Activated naive CD8-positive, alpha-beta T cell treated with anti-CD3 and anti-CD28 coated beads, Interleukin-2, amount 50 U/mL, for 24 hours (primary cell): ENCODE results near the gene PNMA8A.

Experiments used
- ATAC-seq: fragments of 150-1000 bp; cut with Tn5 transposase; one replicate; pipeline ENCODE4 v1.10.0; 2021
- DNase-seq: peaks from one replicate; pipeline ENCODE4 v3.0.0; 2021
- H3K27ac Mint-ChIP-seq: one replicate; pipeline ENCODE4 v1.8.0; 2021; ENCODE audit warnings: mild to moderate bottlenecking, mixed read lengths
- H3K27me3 Mint-ChIP-seq: one replicate; pipeline ENCODE4 v1.8.0; 2021; ENCODE audit warnings: mixed read lengths
- H3K36me3 Mint-ChIP-seq: one replicate; pipeline ENCODE4 v1.8.0; 2021; ENCODE audit warnings: low read depth, mixed read lengths
- H3K4me1 Mint-ChIP-seq: one replicate; pipeline ENCODE4 v1.8.0; 2021; ENCODE audit warnings: mixed read lengths
- H3K4me3 Mint-ChIP-seq: one replicate; pipeline ENCODE4 v1.8.0; 2021; ENCODE audit warnings: mild to moderate bottlenecking, moderate library complexity, mixed read lengths
- H3K9me3 Mint-ChIP-seq: one replicate; pipeline ENCODE4 v1.8.0; 2021; ENCODE audit warnings: mixed read lengths

Gene PNMA8A

GRCh38 chr19:46486358-46486757 lies 15.0 kb upstream of the PNMA8A start:
- Mint-ChIP-seq H3K4me3 (no peak overlapping the region), H3K36me3 (no peaks in the 10 kb centered on the region), H3K9me3 (no peaks in the 10 kb centered on the region), H3K4me1 (peaks cover 11% of the 10 kb centered on the region), H3K27ac (no peak overlapping the region), H3K27me3 (peaks cover 64% of the 10 kb centered on the region)
- DNase-seq (no peak), ATAC-seq (no peak)

GRCh38 chr19:46484656-46485055 lies 13.3 kb upstream of the PNMA8A start:
- Mint-ChIP-seq H3K36me3 (no peaks in the 10 kb centered on the region), H3K27me3 (peaks cover 55% of the 10 kb centered on the region), H3K27ac (no peak overlapping the region), H3K4me1 (peaks cover 6% of the 10 kb centered on the region), H3K9me3 (no peaks in the 10 kb centered on the region), H3K4me3 (no peak overlapping the region)
- DNase-seq, result no peak
- no peak for ATAC-seq

GRCh38 chr19:46482631-46483030 lies 11.3 kb upstream of the PNMA8A start:
- DNase-seq (no peak), ATAC-seq (no peak)
- Mint-ChIP-seq H3K4me3 (no peak overlapping the region), H3K27ac (no peak overlapping the region), H3K27me3 (peaks cover 46% of the 10 kb centered on the region), H3K36me3 (no peaks in the 10 kb centered on the region), H3K4me1 (peaks cover 9% of the 10 kb centered on the region), H3K9me3 (no peaks in the 10 kb centered on the region)

GRCh38 chr19:46481947-46482346 lies 10.6 kb upstream of the PNMA8A start:
- Mint-ChIP-seq H3K36me3 (no peaks in the 10 kb centered on the region), H3K27ac (no peak overlapping the region), H3K4me3 (no peak overlapping the region), H3K9me3 (no peaks in the 10 kb centered on the region), H3K4me1 (peaks cover 7% of the 10 kb centered on the region), H3K27me3 (peaks cover 39% of the 10 kb centered on the region)
- ATAC-seq (no peak), DNase-seq (no peak)

GRCh38 chr19:46481223-46481848 lies 10.0 kb upstream of the PNMA8A start:
- H3K4me3 Mint-ChIP-seq, result no peak overlapping the region
- DNase-seq, result no peak
- no peaks in the 10 kb centered on the region for H3K9me3 Mint-ChIP-seq
- H3K27me3 Mint-ChIP-seq, result peaks cover 34% of the 10 kb centered on the region
- H3K27ac Mint-ChIP-seq, result no peak overlapping the region
- peaks cover 6% of the 10 kb centered on the region for H3K4me1 Mint-ChIP-seq
- H3K36me3 Mint-ChIP-seq, result no peaks in the 10 kb centered on the region
- ATAC-seq, result no peak

GRCh38 chr19:46480415-46480814 lies 9.1 kb upstream of the PNMA8A start:
- Mint-ChIP-seq H3K4me3 (no peak overlapping the region), H3K36me3 (no peaks in the 10 kb centered on the region), H3K9me3 (no peaks in the 10 kb centered on the region), H3K4me1 (peaks cover 6% of the 10 kb centered on the region), H3K27ac (no peak overlapping the region), H3K27me3 (peaks cover 36% of the 10 kb centered on the region)
- no peak for ATAC-seq
- DNase-seq, result no peak

GRCh38 chr19:46478356-46478986 lies 7.1 kb upstream of the PNMA8A start:
- H3K27ac Mint-ChIP-seq, result peak overlapping the region; percentile 34
- no peaks in the 10 kb centered on the region for H3K9me3 Mint-ChIP-seq

GRCh38 chr19:46475986-46476385 lies 4.6 kb upstream of the PNMA8A start:
- H3K4me3 Mint-ChIP-seq, result no peak overlapping the region
- no peak for DNase-seq
- H3K27ac Mint-ChIP-seq, result no peak overlapping the region
- H3K36me3 Mint-ChIP-seq, result no peaks in the 10 kb centered on the region
- H3K9me3 Mint-ChIP-seq, result no peaks in the 10 kb centered on the region
- no peak for ATAC-seq
- peaks cover 46% of the 10 kb centered on the region for H3K27me3 Mint-ChIP-seq
- H3K4me1 Mint-ChIP-seq, result peaks cover 10% of the 10 kb centered on the region

More at GRCh38 chr19:46478356-46478986, 7.1 kb upstream of the PNMA8A start:
- DNase-seq, result no peak
- H3K4me3 Mint-ChIP-seq, result no peak overlapping the region
- ATAC-seq, result peak; percentile 57
- peaks cover 45% of the 10 kb centered on the region for H3K27me3 Mint-ChIP-seq
- H3K4me1 Mint-ChIP-seq, result peaks cover 6% of the 10 kb centered on the region
- no peaks in the 10 kb centered on the region for H3K36me3 Mint-ChIP-seq

- H3K27me3 Mint-ChIP-seq, result peaks cover 52% of the 10 kb centered on the region
These were observed 2.8 kb upstream of the PNMA8A start for GRCh38 chr19:46474211-46474610.

GRCh38 chr19:46472592-46472991 lies 1.2 kb upstream of the PNMA8A start:
- Mint-ChIP-seq H3K36me3 (peaks cover 1% of the 10 kb centered on the region), H3K4me1 (peaks cover 4% of the 10 kb centered on the region), H3K27ac (no peak overlapping the region), H3K27me3 (peaks cover 46% of the 10 kb centered on the region), H3K4me3 (no peak overlapping the region), H3K9me3 (no peaks in the 10 kb centered on the region)
- ATAC-seq (no peak), DNase-seq (no peak)

More at GRCh38 chr19:46474211-46474610, 2.8 kb upstream of the PNMA8A start:
- DNase-seq, result no peak
- no peaks in the 10 kb centered on the region for H3K9me3 Mint-ChIP-seq
- peaks cover 10% of the 10 kb centered on the region for H3K4me1 Mint-ChIP-seq
- no peak overlapping the region for H3K4me3 Mint-ChIP-seq
- no peak overlapping the region for H3K27ac Mint-ChIP-seq
- ATAC-seq, result no peak
- peaks cover 1% of the 10 kb centered on the region for H3K36me3 Mint-ChIP-seq

GRCh38 chr19:46471811-46472543 lies 614 bp upstream of the PNMA8A start:
- peaks cover 5% of the 10 kb centered on the region for H3K4me1 Mint-ChIP-seq
- peak overlapping the region; percentile 62 for H3K4me3 Mint-ChIP-seq
- DNase-seq (no peak), ATAC-seq (no peak)
- H3K9me3 Mint-ChIP-seq, result no peaks in the 10 kb centered on the region
- H3K27me3 Mint-ChIP-seq, result peaks cover 46% of the 10 kb centered on the region
- H3K27ac Mint-ChIP-seq, result peak overlapping the region; percentile 5
- peaks cover 1% of the 10 kb centered on the region for H3K36me3 Mint-ChIP-seq

- H3K9me3 Mint-ChIP-seq, result no peaks in the 10 kb centered on the region
- H3K36me3 Mint-ChIP-seq, result peaks cover 1% of the 10 kb centered on the region
- H3K27me3 Mint-ChIP-seq, result peaks cover 42% of the 10 kb centered on the region
- H3K4me3 Mint-ChIP-seq, result peak overlapping the region; percentile 62
- no peak overlapping the region for H3K27ac Mint-ChIP-seq
- DNase-seq (no peak), ATAC-seq (no peak)
- peaks cover 9% of the 10 kb centered on the region for H3K4me1 Mint-ChIP-seq
These were observed 987 bp downstream of the PNMA8A start for GRCh38 chr19:46470376-46470775.

- H3K4me3 Mint-ChIP-seq, result no peak overlapping the region
- no peak for ATAC-seq
- H3K27me3 Mint-ChIP-seq, result peaks cover 43% of the 10 kb centered on the region
- no peaks in the 10 kb centered on the region for H3K9me3 Mint-ChIP-seq
- no peak for DNase-seq
- peaks cover 1% of the 10 kb centered on the region for H3K36me3 Mint-ChIP-seq
- H3K4me1 Mint-ChIP-seq, result peaks cover 9% of the 10 kb centered on the region
- H3K27ac Mint-ChIP-seq, result no peak overlapping the region
These were observed 1.7 kb downstream of the PNMA8A start for GRCh38 chr19:46469541-46470185.

- Mint-ChIP-seq H3K36me3 (peaks cover 1% of the 10 kb centered on the region), H3K4me1 (peaks cover 5% of the 10 kb centered on the region), H3K27ac (no peak overlapping the region), H3K27me3 (peaks cover 21% of the 10 kb centered on the region), H3K9me3 (no peaks in the 10 kb centered on the region), H3K4me3 (no peak overlapping the region)
- ATAC-seq, result no peak
- no peak for DNase-seq
These were observed 4.7 kb downstream of the PNMA8A start for GRCh38 chr19:46466536-46467196.
